Measurements from ENCODE around the gene RIC8A.
"Not testable (repeated sequence)": the region's sequence is repeated elsewhere in the genome, so short reads cannot be mapped to it uniquely, and the experiment has no call there.

RIC8A gene

GRCh38 chr11:232783-233565 lies 25.5 kb downstream of the RIC8A start:
- no peak overlapping the region for H3K4me3 ChIP-seq (ENCODE audit: low read depth, low read length)
- no peak for TF ChIP-seq CTCF (IDR thresholded peaks at IDR 0.05; ENCODE audit: low read depth, low read length)

- H3K4me3 ChIP-seq (ENCODE audit: low read depth, low read length): peak overlapping the region; percentile 89
- no peak for TF ChIP-seq CTCF (IDR thresholded peaks at IDR 0.05; ENCODE audit: low read depth, low read length)
These were observed 27.7 kb downstream of the RIC8A start for GRCh38 chr11:235180-235579.

GRCh38 chr11:235609-235996 lies 28.1 kb downstream of the RIC8A start:
- no peak for TF ChIP-seq CTCF (IDR thresholded peaks at IDR 0.05; ENCODE audit: low read depth, low read length)

GRCh38 chr11:235997-236773 lies 28.7 kb downstream of the RIC8A start, which contains the start of gene SIRT3:
SIRT3 (minus strand) TSS chr11:236342; CDS start chr11:236328, 14 bp downstream.
- no peak for TF ChIP-seq CTCF (IDR thresholded peaks at IDR 0.05; ENCODE audit: low read depth, low read length)
- H3K4me3 ChIP-seq (ENCODE audit: low read depth, low read length): peak within 1 kb of the TSS; percentile 99

More at GRCh38 chr11:235609-235996, 28.1 kb downstream of the RIC8A start:
- peak overlapping the region; percentile 89 for H3K4me3 ChIP-seq (ENCODE audit: low read depth, low read length)

- no peak for TF ChIP-seq CTCF (IDR thresholded peaks at IDR 0.05; ENCODE audit: low read depth, low read length)
- H3K4me3 ChIP-seq (ENCODE audit: low read depth, low read length): peak within 1 kb of the TSS; percentile 99
These were observed 29.6 kb downstream of the RIC8A start, which contains the start of gene PSMD13 for GRCh38 chr11:236774-237767. PSMD13 (plus strand) TSS chr11:236976; CDS start chr11:237050, 74 bp downstream.

GRCh38 chr11:238346-238745 lies 30.8 kb downstream of the RIC8A start:
- H3K4me3 ChIP-seq (ENCODE audit: low read depth, low read length): not testable (repeated sequence)

- H3K4me3 ChIP-seq (ENCODE audit: low read depth, low read length): no peak overlapping the region
- TF ChIP-seq CTCF (IDR thresholded peaks at IDR 0.05; ENCODE audit: low read depth, low read length): no peak
These were observed 32.8 kb downstream of the RIC8A start for GRCh38 chr11:240315-240714.

All from WI38 (cell line).